Endothelial cell of umbilical vein (primary cell): ENCODE measurements around the gene WDR18. TPM values are rescaled to one million over a fixed set of nuclear protein-coding genes. Genes with fewer than 3 reads are reported as not detected.

Experiments used
- BruUV-seq: library from RNA; stranded (reverse); fragments of 400-500 nt; replicated peaks from 2 replicates; lab custom pipeline; 2021; lab: Mats Ljungman, UMichigan
- CTCF ChIA-PET: fragments of 300-600, 350-600 bp; sonication (Branson Sonifier 250); formaldehyde crosslinking; loops from one replicate; lab custom pipeline; 2021; ENCODE audit warnings: antibody characterized with exemption, inconsistent platforms; lab: Charles Lee
- POLR2A ChIA-PET: fragments of 300-600, 350-600 bp; sonication (Branson Sonifier 250); formaldehyde crosslinking; loops from one replicate; lab custom pipeline; 2021; ENCODE audit warnings: antibody characterized with exemption, inconsistent platforms; lab: Charles Lee
- DNase-seq: peaks from one replicate; pipeline ENCODE4 v3.0.0-alpha.2; 2011; ENCODE audit warnings: low read depth, low spot score
- FAIRE-seq: peaks from 2 replicates; lab custom pipeline; 2011; peaks lifted over from hg19 to GRCh38; lab: Jason Lieb, UNC
- H2AFZ ChIP-seq: 2 replicates; pipeline ENCODE4 v1.6.0; 2012; ENCODE audit warnings: low read depth, low read length, control low read depth, inconsistent platforms
- H3K27ac ChIP-seq: 2 replicates; pipeline ENCODE4 v1.5.1; 2011; ENCODE audit warnings: low read depth, mild to moderate bottlenecking, control low read depth, low read length, moderate library complexity; ENCODE audit not compliant: insufficient read depth
- H3K27me3 ChIP-seq, 2 experiments: 2 replicates each; pipeline versions ENCODE4 v1.6.0 to v1.6.1; 2011; ENCODE audit warnings: low read length in 2 of 2, mixed read lengths in 1 of 2; ENCODE audit not compliant: control insufficient read depth in 2 of 2, insufficient read depth in 2 of 2
- H3K36me3 ChIP-seq, 2 experiments: 2 replicates in 1 of 2; 3 replicates in 1 of 2; pipeline ENCODE4 v1.5.1; 2011; ENCODE audit warnings: low read length in 2 of 2, mild to moderate bottlenecking in 1 of 2, moderate library complexity in 1 of 2; ENCODE audit not compliant: control insufficient read depth in 2 of 2, insufficient read depth in 2 of 2; ENCODE audit errors: extremely low read depth in 1 of 2
- H3K4me1 ChIP-seq: 3 replicates; pipeline ENCODE4 v1.5.1; 2011; ENCODE audit warnings: mild to moderate bottlenecking, low read length; ENCODE audit not compliant: control insufficient read depth, insufficient read depth; ENCODE audit errors: extremely low read depth
- H3K4me2 ChIP-seq: 2 replicates; pipeline ENCODE4 v1.6.1; 2011; ENCODE audit warnings: low read length, control low read depth, mixed read lengths; ENCODE audit not compliant: insufficient read depth
- H3K4me3 ChIP-seq, 3 experiments: fragments of 200-600 bp in 1 of 3; sonication (generic), shearing (Covaris generic) in 1 of 3; replicated peaks in 1 of 3; 2 replicates each; pipeline ENCODE4 v1.5.1; 2011 to 2016; ENCODE audit warnings: control low read depth in 3 of 3, low read length in 3 of 3, mild to moderate bottlenecking in 2 of 3, inconsistent platforms in 1 of 3, low read depth in 1 of 3, moderate library complexity in 1 of 3; ENCODE audit not compliant: insufficient read depth in 1 of 3
- H3K79me2 ChIP-seq: 2 replicates; pipeline ENCODE4 v1.6.0; 2012; ENCODE audit warnings: low read length, inconsistent platforms; ENCODE audit not compliant: control insufficient read depth, insufficient read depth
- H3K9ac ChIP-seq: replicated peaks from 2 replicates; pipeline ENCODE3; 2011; ENCODE audit warnings: low read length, control low read depth; ENCODE audit not compliant: insufficient read depth; ENCODE audit errors: extremely low read depth
- H3K9me1 ChIP-seq: replicated peaks from 3 replicates; pipeline ENCODE4 v1.6.0; 2011; ENCODE audit warnings: mild to moderate bottlenecking, low read length; ENCODE audit not compliant: control insufficient read depth, insufficient read depth; ENCODE audit errors: extremely low read depth
- H3K9me3 ChIP-seq: replicated peaks from 2 replicates; pipeline ENCODE4 v1.5.1; 2012; ENCODE audit warnings: low read length, inconsistent platforms; ENCODE audit not compliant: control insufficient read depth, insufficient read depth
- H4K20me1 ChIP-seq: replicated peaks from 2 replicates; pipeline ENCODE3; 2011; ENCODE audit warnings: mild to moderate bottlenecking, low read length; ENCODE audit not compliant: control insufficient read depth, insufficient read depth; ENCODE audit errors: extremely low read depth
- CTCF ChIP-seq, 2 donors: IDR thresholded peaks; 1 replicate in 1 of 2; 2 replicates in 1 of 2; pipeline ENCODE4 v1.5.1; 2011; ENCODE audit warnings: low read length in 2 of 2, mild to moderate bottlenecking in 2 of 2, moderate library complexity in 2 of 2, control low read depth in 1 of 2, inconsistent platforms in 1 of 2, low read depth in 1 of 2; ENCODE audit not compliant: insufficient read depth in 1 of 2; ENCODE audit errors: extremely low read depth in 1 of 2
- EZH2 ChIP-seq: IDR thresholded peaks from 2 replicates; pipeline ENCODE4 v1.6.1; 2012; ENCODE audit warnings: borderline replicate concordance, low read depth, mild to moderate bottlenecking, moderate library complexity, low read length, inconsistent platforms; ENCODE audit not compliant: severe bottlenecking
- FOS ChIP-seq: IDR thresholded peaks from 2 replicates; pipeline ENCODE4 v1.6.1; 2011; ENCODE audit warnings: mild to moderate bottlenecking, low read length, moderate library complexity, borderline replicate concordance; ENCODE audit not compliant: insufficient read depth
- GATA2 ChIP-seq: IDR thresholded peaks from 2 replicates; pipeline ENCODE4 v1.7.0; 2011; ENCODE audit warnings: low read depth, mild to moderate bottlenecking, moderate library complexity, mixed read lengths, low read length; ENCODE audit not compliant: insufficient read length, insufficient read depth
- JUN ChIP-seq: IDR thresholded peaks from 2 replicates; pipeline ENCODE4 v1.6.1; 2011; ENCODE audit warnings: borderline replicate concordance, low read depth; ENCODE audit not compliant: insufficient read length, insufficient read depth
- MAX ChIP-seq: IDR thresholded peaks from 2 replicates; pipeline ENCODE4 v1.6.1; 2011; ENCODE audit not compliant: insufficient read depth, insufficient read length
- MYC ChIP-seq: IDR thresholded peaks from one replicate; pipeline ENCODE4 v1.6.1; 2011; ENCODE audit warnings: mild to moderate bottlenecking, low read depth, low read length
- POLR2A ChIP-seq: IDR thresholded peaks from 2 replicates; pipeline ENCODE4 v1.6.1; 2012; ENCODE audit warnings: low read depth, mild to moderate bottlenecking, control low read depth, low read length
- POLR2AphosphoS5 ChIP-seq: IDR thresholded peaks from 2 replicates; pipeline ENCODE4 v1.6.1; 2012; ENCODE audit warnings: low read depth, mild to moderate bottlenecking, control low read depth, low read length, moderate library complexity; ENCODE audit not compliant: insufficient read depth
- dilution Hi-C: fragments of 300-500 bp; cut with MboI; formaldehyde crosslinking; loops from one replicate; pipeline ENCODE4 v1.15.0; 2019; ENCODE audit warnings: low sequenced_read_pairs; ENCODE audit not compliant: extremely low pct_ligation_motif_present
- intact Hi-C: fragments of 100-400 bp; cut with micrococcal nuclease; formaldehyde crosslinking; loops from one replicate; pipeline ENCODE4 v1.10.0; 2022
- polyA plus RNA-seq, 4 experiments: library from polyadenylated mRNA; depleted of rRNA in 3 of 4; stranded (reverse) in 3 of 4; unstranded in 1 of 4; fragments of >200 nt; gene quantifications; 2 replicates each; pipeline versions ENCODE4 v1.2.1 to v1.2.3, GENCODE V29; 2011 to 2012; ENCODE audit warnings: missing spikeins in 1 of 4
- total RNA-seq: library from RNA; stranded (reverse); gene quantifications from 2 replicates; pipeline ENCODE4 v1.2.3, GENCODE V29; 2021

The WDR18 gene
- total and polyA plus RNA-seq, 2 donors (not counting 3 experiments of a cell fraction or from before 2014, with no cell fraction given), result 54.8 to 102 TPM

GRCh38 chr19:991932-992669 is 8.0 kb downstream of the WDR18 start:
- H3K27me3 ChIP-seq, result peaks cover 3 to 11% of the 10 kb centered on the region in 2 experiments

More at GRCh38 chr19:991932-992669, 8.0 kb downstream of the WDR18 start:
- Histone ChIP-seq H3K4me1 (no peaks in the 10 kb centered on the region), H3K4me3 (no peak overlapping the region), H3K9me1 (no peaks in the 10 kb centered on the region), H2AFZ (no peak overlapping the region), H4K20me1 (no peaks in the 10 kb centered on the region), H3K27ac (no peak overlapping the region), H3K9me3 (no peaks in the 10 kb centered on the region), H3K79me2 (no peaks in the 10 kb centered on the region), H3K9ac (no peak overlapping the region), H3K36me3 (peaks cover 0 to 9% of the 10 kb centered on the region in 2 experiments), H3K4me2 (no peak overlapping the region)
- TF ChIP-seq POLR2AphosphoS5, result no peak
- no peak for TF ChIP-seq JUN
- TF ChIP-seq POLR2A, result no peak
- TF ChIP-seq MAX, result no peak
- TF ChIP-seq GATA2, result no peak
- TF ChIP-seq MYC, result no peak
- no peak for TF ChIP-seq FOS
- no peak for TF ChIP-seq EZH2
- TF ChIP-seq CTCF (IDR thresholded peaks at IDR 0.05; ENCODE audit: extremely low read depth in 1 of 2, insufficient read depth in 1 of 2, low read depth in 1 of 2, low read length in 2 of 2), result no peak
- intact Hi-C loops, result no loop called here
- no TSS peak for BruUV-seq
- no peak for DNase-seq
- dilution Hi-C loops, result no loop called here
- ChIA-PET CTCF (no interaction called here), POLR2A (no interaction called here)
- no peak for FAIRE-seq
